NCI-H2227 (cell line): ENCODE results near the gene NGF.

Experiments
- DNase-seq: peaks from one replicate; lab custom pipeline; 2025; ENCODE audit not compliant: unreplicated experiment; lab: John Stamatoyannopoulos, UW

NGF gene

GRCh38 chr1:115283681-115284146 is 54.3 kb downstream of the NGF start:
- no peak for DNase-seq

GRCh38 chr1:115283249-115283648 is 54.8 kb downstream of the NGF start:
- DNase-seq, result no peak

GRCh38 chr1:115282807-115283208 is 55.2 kb downstream of the NGF start:
- DNase-seq, result no peak

GRCh38 chr1:115281143-115281542 is 56.9 kb downstream of the NGF start:
- no peak for DNase-seq

GRCh38 chr1:115280064-115280463 is 58.0 kb downstream of the NGF start:
- DNase-seq, result no peak

- DNase-seq, result no peak
Observed at GRCh38 chr1:115278211-115278610, 59.8 kb downstream of the NGF start.

- DNase-seq, result no peak
Observed at GRCh38 chr1:115277276-115277675, 60.8 kb downstream of the NGF start.

- peak; percentile 12 for DNase-seq
Observed at GRCh38 chr1:115275216-115275615, 62.8 kb downstream of the NGF start.

GRCh38 chr1:115274467-115274866 is 63.6 kb downstream of the NGF start:
- DNase-seq, result no peak

- DNase-seq, result peak; percentile 20
Observed at GRCh38 chr1:115266729-115267421, 71.2 kb downstream of the NGF start.

- no peak for DNase-seq
Observed at GRCh38 chr1:115265099-115265498, 73.0 kb downstream of the NGF start.

GRCh38 chr1:115262886-115263285 is 75.2 kb downstream of the NGF start:
- DNase-seq, result no peak

- DNase-seq, result no peak
Observed at GRCh38 chr1:115261496-115261895, 76.6 kb downstream of the NGF start.

- DNase-seq, result no peak
Observed at GRCh38 chr1:115258302-115258866, 79.7 kb downstream of the NGF start.

- DNase-seq, result no peak
Observed at GRCh38 chr1:115257591-115257990, 80.5 kb downstream of the NGF start.

GRCh38 chr1:115255154-115255553 is 82.9 kb downstream of the NGF start:
- no peak for DNase-seq

- DNase-seq, result no peak
Observed at GRCh38 chr1:115252585-115252984, 85.5 kb downstream of the NGF start.

- DNase-seq, result no peak
Observed at GRCh38 chr1:115251856-115252255, 86.2 kb downstream of the NGF start.

GRCh38 chr1:115251340-115251748 is 86.7 kb downstream of the NGF start:
- DNase-seq, result no peak

GRCh38 chr1:115246526-115246925 is 91.5 kb downstream of the NGF start:
- DNase-seq, result no peak

- no peak for DNase-seq
Observed at GRCh38 chr1:115245227-115245626, 92.8 kb downstream of the NGF start.

GRCh38 chr1:115242543-115242942 is 95.5 kb downstream of the NGF start:
- no peak for DNase-seq

GRCh38 chr1:115241309-115241708 is 96.7 kb downstream of the NGF start:
- no peak for DNase-seq
